HG02642 (cell line): Measurements from ENCODE around the gene CRK.
"Not testable (repeated sequence)": the region's sequence is repeated elsewhere in the genome, so short reads cannot be mapped to it uniquely, and the experiment has no call there.

Experiments used
- ATAC-seq: cut with Tn5 transposase; IDR thresholded peaks from one replicate; pipeline ENCODE4 v1.9.1; 2021; ENCODE audit warnings: mild to moderate bottlenecking; ENCODE audit not compliant: unreplicated experiment, poor library complexity

Gene CRK

GRCh38 chr17:1469231-1469852 is 13.3 kb upstream of the CRK start:
- ATAC-seq: no peak

GRCh38 chr17:1467898-1468492 is 12.0 kb upstream of the CRK start:
- ATAC-seq: no peak

GRCh38 chr17:1467258-1467657 is 11.2 kb upstream of the CRK start:
- ATAC-seq: no peak

GRCh38 chr17:1464186-1464585 is 8.2 kb upstream of the CRK start:
- no peak for ATAC-seq

DNA sequence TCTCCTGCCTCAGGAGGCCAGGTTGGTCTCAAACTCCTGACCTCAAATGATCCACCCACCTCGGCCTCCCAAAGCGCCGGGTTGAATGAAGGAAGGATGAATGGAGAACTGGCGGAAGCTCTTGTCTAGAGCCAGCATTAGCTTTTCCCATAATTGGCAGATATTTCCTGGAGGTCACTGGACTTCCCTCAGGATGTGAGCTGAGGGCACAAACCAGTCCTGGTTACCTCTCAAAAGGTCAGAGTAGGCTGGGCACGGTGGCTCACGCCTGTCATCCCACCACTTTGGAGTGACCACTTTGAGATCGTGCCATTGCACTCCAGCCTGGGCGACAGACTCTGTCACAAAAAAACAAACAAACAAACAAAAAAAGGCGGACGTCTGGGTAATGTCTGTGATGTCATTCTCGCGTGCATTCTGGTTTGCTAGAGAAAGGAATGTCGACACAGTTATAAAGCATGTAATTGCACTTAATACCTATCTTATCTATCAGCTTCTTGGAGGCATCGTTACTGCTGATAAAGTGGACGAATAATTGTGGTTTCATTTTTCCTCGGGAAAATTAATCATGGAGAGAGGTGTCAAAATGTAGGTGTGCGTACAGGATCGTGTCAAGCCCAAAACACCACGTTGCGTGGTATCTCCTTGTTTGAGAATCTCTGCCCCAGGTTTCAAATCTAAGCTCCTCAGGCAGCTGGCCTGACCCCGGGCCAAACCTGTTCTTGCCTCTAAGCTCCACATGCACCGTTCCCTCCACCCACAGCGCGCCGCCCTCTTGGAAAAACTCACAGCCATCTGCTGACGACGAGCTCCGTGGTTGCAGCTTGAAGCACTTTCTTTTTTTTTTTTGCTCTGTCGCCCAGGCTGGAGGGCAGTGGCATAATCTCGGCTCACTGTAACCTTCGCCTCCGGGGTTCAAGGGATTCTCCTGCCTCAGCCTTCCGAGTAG is 6.4 kb upstream of the CRK start:
- no peak for ATAC-seq

- no peak for ATAC-seq
Observed at GRCh38 chr17:1461198-1461944, 5.3 kb upstream of the CRK start.

- no peak for ATAC-seq
Observed at GRCh38 chr17:1460233-1460632, 4.2 kb upstream of the CRK start.

- ATAC-seq: peak; percentile 33
Observed at GRCh38 chr17:1455291-1455796, 688 bp downstream of the CRK start.

GRCh38 chr17:1454541-1454940 is 1.5 kb downstream of the CRK start:
- no peak for ATAC-seq

DNA sequence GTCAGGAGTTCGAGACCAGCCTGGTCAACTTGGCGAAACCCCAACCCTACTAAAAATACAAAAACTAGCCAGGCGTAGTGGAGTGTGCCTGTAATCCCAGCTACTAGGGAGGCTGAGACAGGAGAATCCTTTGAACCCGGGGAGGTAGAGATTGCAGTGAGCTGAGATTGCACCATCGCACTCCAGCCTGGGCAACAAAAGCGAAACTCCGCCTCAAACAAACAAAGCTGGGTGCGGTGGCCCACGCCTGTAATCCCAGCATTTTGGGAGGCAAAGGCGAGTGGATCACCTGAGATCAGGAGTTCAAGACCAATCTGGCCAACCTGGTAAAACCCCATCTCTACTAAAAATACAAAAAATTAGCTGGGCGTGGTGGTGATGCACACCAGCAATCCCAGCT is 2.3 kb downstream of the CRK start:
- ATAC-seq: not testable (repeated sequence)

- ATAC-seq: no peak
Observed at GRCh38 chr17:1452836-1453235, 3.2 kb downstream of the CRK start.

DNA sequence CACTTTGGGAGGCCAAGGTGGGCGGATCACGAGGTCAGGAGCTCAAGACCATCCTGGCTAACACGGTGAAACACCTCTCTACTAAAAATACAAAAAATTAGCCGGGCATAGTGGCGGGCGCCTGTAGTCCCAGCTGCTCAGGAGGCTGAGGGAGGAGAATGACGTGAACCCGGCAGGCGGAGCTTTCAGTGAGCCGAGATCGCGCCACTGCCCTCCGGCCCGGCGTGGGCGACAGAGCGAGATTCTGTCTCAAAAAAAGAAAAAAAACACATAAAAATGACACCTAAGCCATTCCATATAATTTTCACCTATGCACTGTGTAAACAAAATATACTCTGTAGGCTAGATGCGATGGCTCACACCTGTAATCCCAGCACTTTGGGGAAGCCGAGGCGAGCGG is 5.8 kb downstream of the CRK start:
- not testable (repeated sequence) for ATAC-seq

DNA sequence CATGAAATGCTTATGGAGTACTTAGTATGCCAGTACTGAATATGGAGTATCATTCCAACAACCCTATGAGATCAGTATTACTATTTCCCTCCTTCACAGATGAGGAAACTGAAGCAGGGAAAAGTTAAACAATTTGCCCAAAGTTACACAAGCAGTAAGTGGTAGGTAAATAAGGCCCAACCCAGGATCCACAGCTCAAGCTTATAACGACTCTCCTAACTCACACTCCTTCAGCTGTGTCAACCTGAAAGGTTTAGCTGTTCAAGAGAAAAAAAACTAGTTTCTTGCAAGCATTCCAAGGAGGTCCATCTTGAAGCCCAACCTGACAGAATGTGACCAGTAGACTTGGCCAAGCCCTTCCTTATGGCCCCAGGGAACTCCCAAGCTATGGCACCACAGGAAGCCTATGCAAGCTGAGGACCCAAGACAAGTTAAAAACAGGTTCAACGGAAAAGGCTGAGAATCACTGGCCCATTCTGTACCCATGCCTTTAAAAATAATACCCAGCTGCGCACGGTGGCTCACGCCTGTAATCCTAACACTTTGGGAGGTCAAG is 6.5 kb downstream of the CRK start:
- no peak for ATAC-seq

- ATAC-seq: no peak
Observed at GRCh38 chr17:1447052-1447451, 9.0 kb downstream of the CRK start.

- no peak for ATAC-seq
Observed at GRCh38 chr17:1446201-1446600, 9.8 kb downstream of the CRK start.

GRCh38 chr17:1445695-1446094 is 10.3 kb downstream of the CRK start:
- ATAC-seq: not testable (repeated sequence)

DNA sequence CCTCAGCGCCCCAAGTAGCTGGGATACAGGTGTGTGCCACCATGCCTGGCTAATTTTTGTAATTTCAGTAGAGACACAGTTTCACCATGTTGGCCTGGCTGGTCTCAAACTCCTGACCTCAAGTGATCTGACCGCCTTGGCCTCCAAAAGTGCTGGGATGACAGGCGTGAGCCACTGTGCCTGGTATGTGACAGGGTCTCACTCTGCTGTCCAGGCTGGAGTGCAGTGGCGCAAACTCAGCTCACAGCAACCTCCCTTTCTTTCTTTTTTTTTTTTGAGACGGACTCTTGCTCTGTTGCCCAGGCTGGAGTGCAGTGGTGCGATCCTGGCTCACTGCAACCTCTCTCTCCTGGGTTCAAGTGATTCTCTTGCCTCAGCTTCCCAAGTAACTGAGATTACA is 13.3 kb downstream of the CRK start:
- not testable (repeated sequence) for ATAC-seq

DNA sequence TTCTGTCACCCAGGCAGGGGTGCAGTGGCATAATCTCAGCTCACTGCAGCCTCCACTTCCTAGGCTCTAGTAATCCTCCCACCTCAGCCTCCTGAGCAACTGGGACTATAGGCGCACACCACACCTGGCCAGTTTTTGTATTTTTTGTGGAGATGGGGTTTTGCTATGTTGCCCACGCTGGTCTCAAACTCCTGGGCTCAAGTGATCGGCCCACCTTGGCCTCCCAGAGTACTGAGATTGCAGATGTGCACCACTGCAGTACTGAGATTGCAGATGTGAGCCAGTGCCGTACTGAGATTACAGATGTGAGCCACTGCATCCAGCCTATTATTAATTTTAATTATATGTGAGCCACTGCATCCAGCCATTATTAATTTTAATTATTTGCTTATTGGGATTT is 13.8 kb downstream of the CRK start:
- no peak for ATAC-seq

DNA sequence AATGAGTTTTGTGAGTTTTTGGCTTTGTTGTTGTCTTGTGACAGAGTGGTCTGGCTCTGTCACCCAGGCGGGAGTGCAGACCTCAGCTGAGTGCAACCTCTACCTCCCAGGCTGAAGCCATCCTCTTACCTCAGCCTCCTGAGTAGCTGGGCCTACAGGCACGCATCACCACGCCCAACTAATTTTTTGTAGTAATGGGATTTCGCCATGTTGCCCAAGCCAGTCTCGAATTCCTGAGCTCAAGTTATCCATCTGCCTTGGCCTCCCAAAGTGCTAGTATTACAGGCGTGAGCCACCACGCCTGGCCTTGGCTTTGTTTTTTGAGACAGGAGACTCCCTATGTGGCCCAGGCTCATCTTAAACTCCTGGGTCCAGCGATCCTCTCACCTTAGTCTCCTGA is 15.1 kb downstream of the CRK start:
- ATAC-seq: no peak

DNA sequence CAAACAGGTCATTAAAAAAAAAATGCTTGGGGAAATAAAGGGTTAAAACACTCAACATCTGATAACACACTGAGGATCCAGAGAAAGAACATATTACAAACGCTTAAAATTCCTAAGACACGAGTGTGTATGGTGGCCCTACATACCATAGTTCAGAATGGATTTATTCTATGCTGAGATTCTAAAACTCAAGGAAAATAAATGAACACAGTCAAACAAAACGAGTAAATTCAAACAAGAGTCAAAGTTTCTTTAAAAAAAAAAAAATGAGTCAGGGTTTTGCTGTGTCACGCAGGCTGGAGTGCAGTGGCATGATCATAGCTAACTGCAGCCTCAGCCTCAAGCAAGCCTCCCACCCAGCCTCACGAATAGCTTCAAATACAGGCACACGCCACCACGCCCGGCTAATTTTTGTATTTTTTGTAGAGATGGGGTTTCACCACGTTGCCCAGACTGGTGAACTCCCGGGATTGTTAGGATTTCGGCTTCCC is 17.4 kb downstream of the CRK start:
- no peak for ATAC-seq
